Fibroblast of the conjunctiva (primary cell): Measurements from ENCODE around the gene KRTAP17-1.
"Not testable (repeated sequence)": the region's sequence is repeated elsewhere in the genome, so short reads cannot be mapped to it uniquely, and the experiment has no call there.

ENCODE experiments used
- DNase-seq: peaks from one replicate; pipeline ENCODE4 v3.0.0-alpha.2; 2010; ENCODE audit warnings: low read depth

Gene KRTAP17-1, protein sequence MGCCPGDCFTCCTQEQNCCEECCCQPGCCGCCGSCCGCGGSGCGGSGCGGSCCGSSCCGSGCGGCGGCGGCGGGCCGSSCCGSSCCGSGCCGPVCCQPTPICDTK

DNA sequence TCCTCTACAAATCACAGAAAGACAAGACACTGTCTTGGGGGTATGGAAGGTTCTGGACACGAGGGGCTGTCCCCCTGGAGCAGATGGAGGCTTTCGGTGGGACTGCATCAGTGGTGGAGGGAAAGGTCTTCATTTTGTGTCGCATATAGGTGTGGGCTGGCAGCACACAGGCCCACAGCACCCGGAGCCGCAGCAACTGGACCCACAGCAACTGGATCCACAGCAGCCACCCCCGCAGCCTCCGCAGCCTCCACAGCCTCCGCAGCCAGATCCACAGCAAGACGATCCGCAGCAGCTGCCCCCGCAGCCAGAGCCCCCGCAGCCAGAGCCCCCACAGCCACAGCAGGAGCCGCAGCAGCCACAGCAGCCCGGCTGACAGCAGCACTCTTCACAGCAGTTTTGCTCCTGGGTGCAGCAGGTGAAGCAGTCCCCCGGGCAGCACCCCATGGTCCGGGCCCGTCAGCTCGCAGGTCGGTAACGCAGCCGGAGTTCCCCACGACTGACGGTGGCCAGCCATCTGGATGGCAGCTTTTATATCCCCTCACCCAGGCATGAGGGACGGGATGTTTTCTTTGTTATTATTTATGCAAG lies at the start of gene KRTAP17-1:
KRTAP17-1 (minus strand) TSS at position 507 of the 591 bp plus-strand sequence; CDS start at position 447, 60 bp downstream.
- DNase-seq: no peak

DNA sequence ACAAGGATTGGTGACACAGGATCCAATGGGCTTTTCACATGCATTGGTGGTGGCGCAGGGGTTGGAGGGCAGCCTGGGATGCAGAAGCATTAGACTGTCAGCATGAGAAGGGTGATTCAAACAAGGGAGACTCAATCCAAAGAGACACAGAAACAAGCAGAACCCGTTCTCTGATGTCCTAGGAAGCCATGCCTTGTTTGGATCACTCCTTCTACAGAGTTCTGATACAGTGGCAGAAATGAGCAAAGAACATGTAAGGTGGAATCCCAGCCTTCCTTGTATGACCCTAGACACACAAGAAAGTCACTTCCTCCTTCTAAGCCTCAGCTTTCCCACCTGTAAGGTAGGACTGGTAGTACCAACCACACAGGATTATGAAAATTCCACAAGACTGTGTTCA lies 48.4 kb upstream of the KRTAP17-1 start:
- DNase-seq: no peak

DNA sequence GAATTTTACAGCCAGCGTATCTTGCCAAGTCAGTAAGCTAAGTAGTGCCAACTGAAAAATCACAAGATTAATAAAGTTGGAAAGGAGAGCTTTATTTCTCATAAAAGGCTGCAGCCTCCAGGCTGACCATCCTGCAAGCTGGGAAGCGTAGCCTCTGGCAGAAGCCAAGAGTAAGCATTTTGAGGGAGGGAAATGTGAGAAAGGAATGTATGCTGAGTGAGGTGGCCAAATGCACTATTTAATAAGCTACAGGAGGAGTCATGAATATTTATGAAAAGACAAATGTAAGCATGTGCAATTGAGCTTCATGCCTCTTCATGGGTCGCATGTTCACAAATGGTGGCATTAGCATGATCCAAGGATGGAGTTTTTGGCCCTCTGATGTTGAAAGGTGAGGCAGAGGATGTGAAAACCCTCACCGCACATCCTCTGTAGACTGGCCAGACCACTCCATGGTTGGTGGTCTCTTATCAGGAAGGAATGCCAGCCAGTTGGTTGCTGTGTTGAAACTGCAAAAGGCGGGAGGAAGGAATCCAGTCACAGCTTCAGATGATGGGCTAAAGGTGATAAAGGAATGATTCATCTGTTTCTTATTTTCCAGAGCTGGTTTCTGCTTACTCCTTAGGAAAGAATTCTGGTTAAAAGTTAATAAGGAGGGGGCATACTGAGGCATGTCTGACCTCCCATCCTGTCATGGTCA lies 44.9 kb upstream of the KRTAP17-1 start:
- no peak for DNase-seq

DNA sequence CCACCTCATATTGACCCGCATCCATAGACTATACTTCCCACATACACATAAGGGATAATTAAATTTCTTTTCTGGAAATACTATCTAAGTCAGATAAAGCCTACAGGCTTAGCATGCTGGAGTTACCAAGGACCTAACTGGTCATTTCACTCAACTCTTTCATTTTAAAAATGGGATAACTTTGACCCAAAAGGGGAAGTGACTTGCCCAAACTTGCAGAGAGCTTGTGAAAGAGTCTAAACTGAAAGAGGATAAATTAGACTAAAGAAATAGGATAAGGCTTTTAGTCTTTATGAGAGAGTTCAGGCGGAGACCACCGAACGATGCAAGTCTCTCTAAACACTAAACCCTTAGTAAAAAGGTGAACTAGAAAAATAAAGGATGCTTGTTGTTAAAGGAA lies 39.0 kb upstream of the KRTAP17-1 start:
- DNase-seq: no peak

DNA sequence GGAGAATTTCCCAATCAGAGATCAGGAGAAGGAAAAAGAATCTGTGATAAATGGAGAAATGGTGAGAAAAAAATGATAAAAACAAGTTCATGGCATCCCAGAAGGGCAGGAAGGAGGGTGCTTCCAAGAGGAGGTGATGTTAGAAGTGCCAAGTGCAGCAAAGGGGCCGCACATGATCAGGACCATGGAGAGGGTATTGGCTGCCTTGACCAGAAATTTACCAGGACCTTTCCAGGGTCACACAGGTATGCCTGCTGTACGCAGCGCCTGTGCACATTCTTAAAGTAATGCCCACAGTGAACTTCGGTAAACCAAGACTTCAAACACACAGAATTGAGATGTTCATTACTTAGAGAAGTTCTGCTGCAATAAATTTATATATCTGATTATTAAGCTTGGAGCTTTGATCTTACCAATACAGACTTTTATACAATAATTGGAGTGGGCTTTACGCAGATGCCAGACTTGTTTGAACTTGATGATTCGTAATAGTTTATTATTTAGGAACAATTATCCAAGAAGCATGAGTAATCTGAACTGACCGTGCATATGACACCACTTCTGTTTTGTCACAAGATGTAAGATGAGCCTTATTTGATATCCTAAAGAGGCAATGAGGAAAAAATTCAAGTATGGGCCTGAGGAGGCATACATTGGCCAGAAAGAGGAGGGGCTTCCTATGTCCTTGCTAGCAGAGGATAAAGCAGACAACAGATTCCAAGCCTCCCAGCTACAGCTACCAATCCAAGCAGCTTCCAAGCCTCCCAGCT lies 37.3 kb upstream of the KRTAP17-1 start:
- DNase-seq: no peak

DNA sequence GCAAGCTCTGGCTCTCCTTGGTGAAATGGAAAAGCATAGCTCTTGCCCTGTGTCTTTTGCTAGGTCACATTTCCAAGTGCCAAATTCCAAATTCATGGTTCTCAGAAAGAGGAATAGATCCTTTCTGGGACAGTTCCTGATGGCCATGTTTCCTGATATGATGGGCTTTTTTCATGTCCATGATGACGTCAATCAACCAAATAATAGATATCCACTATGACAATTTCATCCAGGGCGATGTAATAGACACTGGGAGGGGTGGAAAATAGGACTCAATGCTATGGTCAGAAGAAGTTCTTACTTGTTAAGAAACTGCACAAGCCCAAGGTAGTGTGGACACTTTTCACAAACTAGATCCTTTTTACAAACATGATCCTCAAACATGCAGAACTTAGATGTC lies 35.7 kb upstream of the KRTAP17-1 start:
- DNase-seq: no peak

DNA sequence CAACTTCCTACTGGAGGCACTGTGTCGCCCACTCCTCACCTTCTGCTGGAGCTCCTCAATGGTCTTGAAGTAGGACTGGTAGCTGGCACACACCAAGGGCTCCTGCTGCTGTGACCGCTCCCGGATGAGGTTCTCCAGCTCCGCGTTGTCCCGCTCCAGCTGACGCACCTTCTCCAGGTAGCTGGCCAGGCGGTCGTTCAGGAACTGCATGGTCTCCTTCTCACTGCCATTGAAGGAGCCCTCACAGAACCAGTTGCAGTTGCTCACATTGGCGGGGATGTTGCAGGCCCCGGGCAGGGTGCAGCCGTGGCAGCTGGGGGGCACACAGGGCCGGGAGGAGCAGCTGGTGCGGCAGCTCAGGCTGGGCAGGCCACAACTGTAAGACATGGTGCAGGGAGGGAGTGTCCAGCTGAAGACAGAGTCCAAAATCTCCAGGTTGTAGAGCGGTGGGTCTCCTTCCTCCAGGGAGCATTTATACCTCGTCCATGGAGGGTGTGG lies 34.9 kb upstream of the KRTAP17-1 start, which contains the start of gene KRT33A:
KRT33A (minus strand) TSS at position 448 of the 498 bp plus-strand sequence; CDS start at position 387, 61 bp downstream.
- DNase-seq: not testable (repeated sequence)

DNA sequence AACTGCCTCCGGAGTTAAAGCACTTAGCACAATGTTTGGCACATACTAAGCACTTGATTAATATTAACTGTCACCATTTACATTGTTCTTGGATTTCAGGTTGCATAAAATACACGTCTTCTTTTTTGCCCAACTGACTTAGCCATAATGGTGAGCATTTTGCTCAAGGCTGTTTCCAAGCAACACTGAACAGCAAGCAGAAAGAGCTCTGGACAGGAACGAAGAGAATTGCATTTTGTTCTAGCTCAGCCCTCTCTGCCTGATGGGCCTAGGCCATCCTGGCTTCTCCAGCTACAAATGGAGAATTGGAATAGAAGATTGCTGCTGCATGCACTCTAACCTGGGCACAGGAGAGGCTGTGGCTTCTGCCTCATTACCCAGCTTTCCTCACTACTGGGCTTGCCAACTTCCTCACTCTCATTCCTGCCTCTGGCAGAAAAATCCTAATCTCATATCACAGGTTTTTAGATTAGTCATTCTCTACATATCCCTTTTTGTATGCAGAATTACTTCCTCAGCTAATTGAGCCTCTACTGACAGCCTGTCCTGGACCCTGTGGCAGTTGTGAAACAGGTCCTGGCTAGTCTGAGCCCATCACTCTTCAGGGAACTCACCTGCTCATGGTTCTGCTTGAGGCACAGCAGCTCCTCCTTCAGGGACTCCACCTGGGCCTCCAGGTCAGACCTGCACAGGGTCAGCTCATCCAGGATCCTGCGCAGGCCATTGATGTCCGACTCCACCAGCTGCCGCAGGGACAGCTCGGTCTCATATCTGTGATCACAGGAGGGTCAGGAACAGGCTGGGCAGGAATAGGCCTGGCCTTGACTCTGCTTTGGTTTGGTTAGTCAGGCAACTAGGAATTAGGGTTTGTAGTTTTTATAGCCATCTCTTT lies 32.6 kb upstream of the KRTAP17-1 start:
- DNase-seq: no peak

DNA sequence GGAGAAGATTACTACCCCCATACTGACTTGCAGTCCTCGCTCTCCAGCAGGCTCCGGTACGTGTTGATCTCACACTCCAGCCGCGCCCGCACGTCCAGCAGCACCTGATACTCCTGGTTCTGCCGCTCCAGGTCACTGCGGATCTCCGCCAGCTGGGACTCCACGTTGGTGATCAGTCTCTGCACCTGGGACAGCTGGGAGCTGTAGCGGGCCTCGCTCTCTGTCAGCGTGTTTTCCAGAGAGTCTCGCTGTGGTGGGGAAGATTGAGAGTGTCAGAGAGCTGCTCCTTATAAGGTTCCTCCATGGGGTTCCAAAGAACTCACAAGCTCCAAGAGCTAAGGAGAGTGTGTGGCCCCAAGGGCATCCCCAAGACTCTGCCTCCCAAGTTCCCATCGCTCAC lies 30.9 kb upstream of the KRTAP17-1 start:
- DNase-seq: not testable (repeated sequence)

DNA sequence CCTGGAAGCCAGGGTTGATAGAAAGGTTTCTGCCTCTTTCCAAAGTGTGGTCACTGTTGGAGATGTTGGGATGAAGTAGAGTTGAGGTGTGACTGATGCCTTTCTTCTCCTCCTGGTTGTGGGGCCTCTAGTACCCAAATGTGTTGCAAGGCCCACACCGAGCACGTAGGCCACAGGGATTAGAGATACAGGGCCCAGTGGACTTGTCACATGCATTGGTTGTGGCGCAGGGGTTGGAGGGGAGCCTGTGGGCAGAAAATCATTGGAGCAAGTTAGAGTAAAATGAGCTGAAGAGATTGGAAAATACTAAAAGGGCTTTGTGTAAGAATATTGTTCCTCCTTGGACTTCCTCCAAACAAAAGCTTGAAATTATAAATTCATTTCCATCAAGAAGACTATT lies 30.5 kb upstream of the KRTAP17-1 start:
- DNase-seq: no peak

DNA sequence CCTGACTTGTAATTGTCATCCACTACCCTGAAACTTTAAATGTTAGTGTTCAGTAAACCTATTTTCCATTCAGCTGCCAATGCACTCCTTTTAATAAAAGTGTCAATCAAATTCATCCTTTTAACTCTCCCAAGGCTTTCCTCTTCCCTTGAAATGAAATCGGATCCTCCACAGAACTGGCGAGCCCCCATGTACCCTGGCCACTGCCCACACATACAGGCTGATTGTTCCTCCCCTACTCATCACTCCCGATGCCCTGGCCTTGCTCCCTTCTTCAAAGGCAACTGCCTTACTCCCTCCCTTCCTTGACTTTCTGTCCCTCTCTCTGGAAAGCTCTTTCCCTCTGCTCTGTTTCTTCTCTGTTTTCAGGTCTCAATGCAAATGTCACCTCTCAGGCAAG lies 27.5 kb upstream of the KRTAP17-1 start:
- DNase-seq: no peak

DNA sequence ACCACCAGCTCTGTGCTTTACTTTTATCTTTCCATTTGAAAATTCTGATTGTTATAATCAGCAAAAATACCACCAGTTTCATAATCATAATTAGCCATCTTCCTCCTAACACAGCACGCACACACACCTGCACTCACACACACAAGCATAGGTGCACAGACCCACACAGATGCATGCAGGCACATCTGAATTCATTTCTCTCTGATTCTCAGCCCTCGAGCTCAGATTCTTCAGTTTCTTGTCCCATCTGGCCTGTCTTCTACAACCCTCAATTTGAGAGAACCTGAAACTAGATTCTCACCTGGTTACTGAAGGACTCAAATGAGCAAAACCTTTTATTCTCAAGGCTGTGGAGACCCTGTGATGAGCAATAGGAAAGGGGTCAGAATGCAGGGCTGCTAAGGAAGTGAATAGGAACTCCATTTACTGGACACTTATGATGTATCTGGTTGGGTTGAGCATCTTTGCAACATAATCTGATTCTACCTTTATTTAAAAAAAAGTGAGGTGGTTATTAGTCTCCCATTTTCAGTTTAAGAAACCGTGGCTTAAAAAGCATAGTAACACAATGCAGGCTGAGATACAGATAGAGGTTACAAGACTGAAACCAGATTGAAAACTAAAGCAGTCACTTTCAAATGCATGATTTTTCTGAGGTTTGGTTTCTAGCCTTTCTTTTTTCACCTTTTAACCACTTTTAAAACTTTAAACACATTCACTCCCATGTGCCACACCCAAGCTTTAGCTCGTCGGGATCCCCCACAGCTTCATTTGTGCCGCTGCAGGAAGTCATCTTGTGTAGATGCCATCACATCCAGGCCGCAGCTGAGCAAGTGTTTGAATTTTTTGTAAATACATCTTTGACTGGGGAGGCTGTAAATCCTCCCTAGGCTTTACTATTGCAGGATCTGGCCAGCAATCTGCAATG lies 25.7 kb upstream of the KRTAP17-1 start:
- no peak for DNase-seq

DNA sequence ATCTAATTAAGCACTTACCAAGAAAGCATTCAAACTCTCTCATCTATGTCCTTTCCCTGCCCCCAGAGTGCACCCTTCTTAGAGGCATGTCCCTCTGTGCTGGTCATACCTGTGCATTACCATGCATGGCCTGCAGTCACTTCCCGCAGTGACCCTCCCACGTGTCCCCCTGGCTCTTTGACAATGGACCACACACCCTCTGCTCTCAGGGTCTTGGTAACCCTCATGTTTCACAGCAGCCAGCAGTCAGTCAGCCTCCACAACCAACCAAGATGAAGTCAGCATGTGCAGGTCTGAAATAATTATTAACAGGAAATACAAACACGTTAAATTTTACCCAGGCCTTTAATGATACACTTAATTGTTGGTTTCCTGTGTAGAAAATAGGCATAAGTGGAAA lies 25.0 kb upstream of the KRTAP17-1 start:
- DNase-seq: no peak

DNA sequence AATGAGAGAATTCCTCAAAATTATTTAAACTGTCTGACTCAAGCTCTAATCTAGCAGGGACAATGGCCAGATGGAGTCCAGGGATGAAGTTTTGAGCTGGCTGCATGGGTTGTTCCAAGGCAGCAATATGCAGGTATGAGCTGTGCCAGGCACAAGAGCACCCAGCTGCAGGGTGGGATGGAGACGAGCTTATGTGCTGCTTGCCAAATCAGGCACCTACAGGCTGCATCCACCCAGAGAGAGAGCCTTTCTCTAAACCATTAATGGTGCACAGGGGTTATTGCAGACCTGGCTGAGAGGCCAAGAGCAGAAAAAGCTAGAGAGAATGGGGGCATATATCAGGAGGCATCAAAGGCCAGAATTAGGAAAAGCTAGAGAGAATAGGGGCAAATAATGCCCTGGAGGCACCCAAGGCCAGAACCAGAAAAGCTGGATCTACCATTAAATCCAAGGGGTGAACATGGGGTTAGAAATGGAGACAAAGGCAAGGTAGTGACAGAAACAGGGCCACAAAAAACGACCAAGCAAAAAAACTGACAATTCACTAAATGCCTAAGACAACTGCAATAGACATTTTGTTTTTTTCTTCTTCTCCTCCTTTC lies 24.2 kb upstream of the KRTAP17-1 start:
- DNase-seq: no peak

DNA sequence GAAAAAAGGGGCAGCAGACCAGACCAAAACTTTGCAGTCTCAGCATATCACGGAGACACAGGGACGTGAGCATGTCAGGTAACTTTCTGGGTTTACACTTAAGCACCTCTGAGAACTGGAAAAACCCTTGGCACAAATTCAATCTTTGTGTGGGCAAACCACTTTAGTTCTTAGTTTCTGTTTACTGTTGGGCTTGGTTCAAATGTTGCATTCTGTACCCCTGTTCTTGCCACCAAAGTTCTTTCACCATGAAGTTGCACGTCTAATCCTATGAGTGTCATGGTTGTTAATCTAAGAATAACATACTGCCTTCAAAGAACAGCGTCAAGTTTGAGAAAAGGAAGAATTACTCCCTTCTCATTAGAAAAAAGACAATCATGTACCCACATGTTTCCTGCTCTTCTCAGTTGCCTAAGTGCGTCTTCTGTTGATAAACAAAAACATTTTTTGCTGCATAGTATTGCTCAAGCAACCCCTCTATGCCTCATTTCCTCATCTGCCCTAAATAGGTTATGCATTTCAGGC lies 23.5 kb upstream of the KRTAP17-1 start:
- no peak for DNase-seq

DNA sequence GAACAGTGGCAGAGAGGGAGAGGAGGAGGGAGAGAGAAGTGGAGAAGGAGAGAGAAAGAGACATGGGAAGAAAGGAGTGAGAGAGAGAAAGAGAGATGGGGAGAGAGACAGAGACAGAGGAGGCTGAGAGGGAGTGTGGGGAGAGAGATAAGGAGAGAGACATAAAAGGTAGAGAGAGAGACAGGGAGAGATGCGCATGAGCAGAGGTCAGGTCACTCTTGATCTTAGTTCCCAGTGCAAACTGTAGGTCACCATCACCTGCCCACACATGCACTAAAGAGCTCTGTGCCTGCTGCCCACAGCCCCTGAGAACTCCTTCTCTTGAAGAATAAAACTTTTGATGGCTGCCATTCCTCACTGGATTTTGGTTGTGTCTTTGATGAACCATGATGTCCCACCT lies 20.2 kb upstream of the KRTAP17-1 start:
- no peak for DNase-seq

DNA sequence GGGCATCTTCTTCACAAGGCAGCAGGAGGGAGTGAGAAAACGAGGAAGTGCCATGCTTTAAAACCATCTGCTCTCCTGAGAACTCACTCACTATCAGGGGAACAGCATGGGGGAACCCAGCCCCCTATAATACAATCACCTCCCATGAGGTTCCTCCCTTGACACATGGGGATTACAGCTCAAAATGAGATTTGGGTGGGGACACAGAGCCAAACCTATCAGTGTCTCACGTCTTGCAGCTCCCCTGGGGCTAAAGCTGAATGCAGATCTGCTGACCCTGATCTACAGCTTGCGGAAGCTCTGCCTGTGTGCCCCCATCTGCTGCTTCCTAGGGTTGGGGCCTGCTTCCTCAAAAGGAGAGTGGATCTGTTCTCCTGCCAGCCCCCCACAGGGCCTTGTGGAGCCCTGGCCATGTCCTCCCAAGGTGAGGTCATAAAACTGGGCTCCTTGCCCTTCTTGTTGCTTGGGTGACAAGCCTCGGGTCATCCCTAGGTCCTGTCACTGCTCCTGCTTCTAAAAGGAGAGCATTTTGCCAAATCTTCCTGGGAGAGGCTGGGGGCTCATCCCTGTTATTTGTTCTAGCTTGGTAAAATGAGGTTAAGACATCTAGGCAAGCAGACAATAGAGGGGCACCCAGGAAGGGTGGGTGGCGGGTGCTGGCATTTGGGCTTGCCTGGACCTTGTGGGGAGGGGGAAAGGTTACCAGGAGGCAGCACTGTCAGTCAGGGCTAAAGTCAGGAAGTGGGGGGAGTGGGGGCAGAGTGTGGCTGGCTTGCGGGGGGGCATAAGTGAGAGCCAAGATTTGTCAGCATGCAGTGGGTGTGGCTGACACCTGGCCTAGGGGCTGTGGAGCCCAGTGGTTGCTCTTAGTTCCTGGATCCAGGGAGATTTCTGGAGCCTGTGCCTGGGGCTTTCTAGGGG lies 19.1 kb upstream of the KRTAP17-1 start:
- DNase-seq: no peak

DNA sequence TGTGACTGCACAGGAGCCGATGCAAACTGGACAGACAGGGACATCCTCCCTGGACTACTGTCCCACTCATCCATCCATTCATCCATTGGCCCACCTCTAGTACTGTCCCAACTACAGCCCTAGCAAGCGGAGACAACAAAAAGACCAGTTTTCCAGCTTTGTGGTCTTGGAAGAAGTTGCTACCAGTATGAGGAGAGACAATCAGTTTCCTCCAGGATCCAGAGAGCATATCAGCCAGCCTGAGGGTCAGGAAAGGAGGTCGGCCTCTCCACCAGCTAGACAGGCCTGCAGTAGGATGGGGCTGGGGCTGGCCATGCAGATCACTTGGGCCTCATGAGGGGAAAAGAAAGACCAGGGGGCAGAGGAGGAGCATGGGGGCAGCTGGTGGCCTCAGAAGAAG lies 18.3 kb upstream of the KRTAP17-1 start:
- no peak for DNase-seq

DNA sequence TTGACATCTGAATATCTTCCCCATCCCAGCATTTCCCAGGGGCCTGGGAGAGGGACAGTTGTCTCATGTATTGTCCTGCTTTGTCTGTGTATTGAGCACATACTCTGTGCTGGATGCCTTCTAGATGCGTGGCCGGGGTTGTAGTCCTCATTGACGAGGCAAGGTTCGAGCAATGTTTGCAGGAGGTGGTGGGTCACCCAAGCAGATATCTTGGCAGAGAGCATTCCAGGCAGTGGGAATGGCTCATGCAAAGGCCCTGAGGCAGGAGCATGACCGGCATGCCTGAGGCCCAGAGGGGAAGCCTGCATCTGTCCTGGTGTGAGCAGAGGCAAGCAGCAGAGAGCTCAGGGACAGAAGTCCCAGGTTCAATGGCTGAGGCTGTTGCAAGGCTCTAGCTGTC lies 17.6 kb upstream of the KRTAP17-1 start:
- DNase-seq: no peak
